Peyer's patch (tissue), 4 donors: ENCODE data around the gene CDK6. TPM values are rescaled to one million over a fixed set of nuclear protein-coding genes. Genes with fewer than 3 reads are reported as not detected.

Experiments
- DNase-seq, 3 donors: peaks; one replicate each; pipeline ENCODE4 v3.0.0-alpha.2; 2017 to 2019
- H3K27ac ChIP-seq, 4 donors: fragments of 200-600 bp; sonication (generic); one replicate each; pipeline ENCODE4 v1.5.1; 2016 to 2019
- H3K27me3 ChIP-seq, 2 donors: fragments of 200-600 bp; sonication (generic); one replicate each; pipeline ENCODE4 v1.5.1; 2019
- H3K36me3 ChIP-seq, 3 donors: fragments of 200-600 bp; sonication (generic); one replicate each; pipeline ENCODE4 v1.5.1; 2016 to 2019
- H3K4me1 ChIP-seq, 4 donors: fragments of 200-600 bp; sonication (generic); one replicate each; pipeline ENCODE4 v1.5.1; 2016 to 2019
- H3K4me3 ChIP-seq, 4 donors: fragments of 200-600 bp; sonication (generic); 1 replicate in 3 of 4; 2 replicates in 1 of 4; pipeline ENCODE4 v1.5.1; 2016 to 2019; ENCODE audit warnings: mild to moderate bottlenecking in 1 of 4
- H3K9me3 ChIP-seq, 4 donors: fragments of 200-600 bp; sonication (generic); one replicate each; pipeline ENCODE4 v1.5.1; 2016 to 2019; ENCODE audit warnings: mild to moderate bottlenecking in 1 of 4
- CTCF ChIP-seq, 6 experiments: fragments of 450-650 bp in 4 of 6; fragments of 200-600 bp in 2 of 6; sonication (generic) in 1 of 6; IDR thresholded peaks; one replicate each; pipeline ENCODE4 v1.5.1; 2017 to 2019; ENCODE audit warnings: antibody characterized with exemption in 6 of 6, mild to moderate bottlenecking in 3 of 6, moderate library complexity in 1 of 6
- POLR2A ChIP-seq, 2 donors: fragments of 450-650 bp; IDR thresholded peaks; one replicate each; pipeline ENCODE4 v1.5.1; 2017; ENCODE audit warnings: antibody characterized with exemption in 2 of 2, mild to moderate bottlenecking in 2 of 2, moderate library complexity in 2 of 2
- total RNA-seq, 4 donors: library from RNA; depleted of rRNA; stranded (reverse); fragments of >200 nt; gene quantifications; one replicate each; pipeline ENCODE4 v1.1.0, GENCODE V29; 2016

CDK6 gene
- total RNA-seq, 4 donors from 2014 or later = 25.6 to 75.1 (median 55.4) TPM

GRCh38 chr7:92815412-92815811 is 21.0 kb downstream of the CDK6 start:
- TF ChIP-seq CTCF (IDR thresholded peaks at IDR 0.05) (no peak), POLR2A (IDR thresholded peaks at IDR 0.05) (no peak)
- no peaks in the 10 kb centered on the region for H3K36me3 ChIP-seq
- H3K4me3 ChIP-seq = no peak overlapping the region
- no peaks in the 10 kb centered on the region for H3K27me3 ChIP-seq
- H3K9me3 ChIP-seq = peaks cover 0 to 4% (median 0%) of the 10 kb centered on the region in 4 donors
- DNase-seq = no peak
- H3K27ac ChIP-seq = no peak overlapping the region
- peaks cover 0 to 15% (median 0%) of the 10 kb centered on the region in 4 donors for H3K4me1 ChIP-seq

- H3K9me3 ChIP-seq = peaks cover 0 to 4% (median 0%) of the 10 kb centered on the region in 4 donors
- no peaks in the 10 kb centered on the region for H3K36me3 ChIP-seq
- H3K4me3 ChIP-seq = no peak overlapping the region
- DNase-seq = no peak
- H3K27me3 ChIP-seq = no peaks in the 10 kb centered on the region
- H3K4me1 ChIP-seq = peaks cover 0 to 29% (median 3%) of the 10 kb centered on the region in 4 donors
- TF ChIP-seq CTCF (IDR thresholded peaks at IDR 0.05) (no peak), POLR2A (IDR thresholded peaks at IDR 0.05) (no peak)
- H3K27ac ChIP-seq = no peak overlapping the region
These were observed 22.9 kb downstream of the CDK6 start for GRCh38 chr7:92813390-92814024.

GRCh38 chr7:92811158-92811557 is 25.2 kb downstream of the CDK6 start:
- Histone ChIP-seq H3K4me1 (peaks cover 0 to 29% (median 3%) of the 10 kb centered on the region in 4 donors), H3K36me3 (no peaks in the 10 kb centered on the region), H3K27me3 (no peaks in the 10 kb centered on the region), H3K4me3 (no peak overlapping the region), H3K27ac (no peak overlapping the region), H3K9me3 (peaks cover 0 to 4% (median 0%) of the 10 kb centered on the region in 4 donors)
- TF ChIP-seq POLR2A (IDR thresholded peaks at IDR 0.05) (no peak), CTCF (IDR thresholded peaks at IDR 0.05) (no peak)
- DNase-seq = no peak

- Histone ChIP-seq H3K4me3 (no peak overlapping the region), H3K36me3 (no peaks in the 10 kb centered on the region), H3K27me3 (no peaks in the 10 kb centered on the region), H3K27ac (peak overlapping the region in 3 of 4 donors; percentile 19 to 77 (median 75)), H3K9me3 (no peaks in the 10 kb centered on the region), H3K4me1 (peaks cover 0 to 29% (median 3%) of the 10 kb centered on the region in 4 donors)
- DNase-seq = peak; percentile 55 to 87 (median 59)
- TF ChIP-seq CTCF (IDR thresholded peaks at IDR 0.05) (no peak), POLR2A (IDR thresholded peaks at IDR 0.05) (no peak)
These were observed 26.4 kb downstream of the CDK6 start for GRCh38 chr7:92809760-92810573.

- no peak for TF ChIP-seq POLR2A (IDR thresholded peaks at IDR 0.05)
- no peak for TF ChIP-seq CTCF (IDR thresholded peaks at IDR 0.05)
- Histone ChIP-seq H3K4me3 (no peak overlapping the region), H3K27me3 (no peaks in the 10 kb centered on the region)
These were observed 27.0 kb downstream of the CDK6 start for GRCh38 chr7:92809397-92809759.

More at GRCh38 chr7:92809397-92809759, 27.0 kb downstream of the CDK6 start:
- Histone ChIP-seq H3K27ac (peak overlapping the region in 3 of 4 donors; percentile 19 to 77 (median 75)), H3K36me3 (no peaks in the 10 kb centered on the region), H3K9me3 (no peaks in the 10 kb centered on the region), H3K4me1 (peaks cover 0 to 29% (median 3%) of the 10 kb centered on the region in 4 donors)
- no peak for DNase-seq
